Neural cell (in vitro differentiated cells): ENCODE results near the gene SMARCB1. TPM values are rescaled to one million over a fixed set of nuclear protein-coding genes. Genes with fewer than 3 reads are reported as not detected.

ENCODE experiments used
- H2AFZ ChIP-seq: fragments of 200-600, 300-800 bp; sonication (generic), shearing (Covaris generic); 2 replicates; pipeline ENCODE4 v1.6.0; 2014; ENCODE audit warnings: low read depth, mild to moderate bottlenecking, antibody characterized with exemption, low read length, moderate library complexity
- H3F3A ChIP-seq: fragments of 200-600 bp; shearing (Covaris generic); 2 replicates; pipeline ENCODE4 v1.6.1; 2016; ENCODE audit warnings: mild to moderate bottlenecking, moderate library complexity, mixed read lengths, antibody characterized with exemption, low read length; ENCODE audit not compliant: insufficient read depth, poor library complexity, severe bottlenecking
- H3K27ac ChIP-seq: fragments of 200-600, 300-800 bp; sonication (generic), shearing (Covaris generic); 2 replicates; pipeline ENCODE4 v1.5.1; 2014; ENCODE audit warnings: mild to moderate bottlenecking, low read length, moderate library complexity
- H3K27me3 ChIP-seq: fragments of 300-800, 200-600 bp; sonication (generic), shearing (Covaris generic); 2 replicates; pipeline ENCODE4 v1.6.0; 2014; ENCODE audit warnings: mild to moderate bottlenecking, low read depth, low read length, moderate library complexity; ENCODE audit not compliant: insufficient read depth
- H3K36me3 ChIP-seq: fragments of 300-800, 200-600 bp; sonication (generic), shearing (Covaris generic); 2 replicates; pipeline ENCODE4 v1.5.1; 2014; ENCODE audit warnings: mild to moderate bottlenecking, antibody characterized with exemption, low read length, moderate library complexity; ENCODE audit not compliant: insufficient read depth
- H3K4me2 ChIP-seq: fragments of 300-800, 200-600 bp; sonication (generic), shearing (Covaris generic); 2 replicates; pipeline ENCODE4 v1.6.0; 2014; ENCODE audit warnings: mild to moderate bottlenecking, low read length
- H3K4me3 ChIP-seq: fragments of 300-800, 200-600 bp; sonication (generic), shearing (Covaris generic); 2 replicates; pipeline ENCODE4 v1.5.1; 2014; ENCODE audit warnings: mild to moderate bottlenecking, low read length, moderate library complexity
- H3K79me2 ChIP-seq: fragments of 200-600 bp; shearing (Covaris generic); replicated peaks from 2 replicates; pipeline ENCODE4 v1.6.0; 2014; ENCODE audit warnings: mild to moderate bottlenecking, low read length, moderate library complexity; ENCODE audit not compliant: insufficient read depth
- H3K9ac ChIP-seq: fragments of 300-800, 200-600 bp; sonication (generic), shearing (Covaris generic); 2 replicates; pipeline ENCODE4 v1.6.1; 2016; ENCODE audit warnings: mild to moderate bottlenecking, low read length, mixed read lengths
- H3K9me2 ChIP-seq: fragments of 200-600 bp; shearing (Covaris generic); 2 replicates; pipeline ENCODE4 v1.6.1; 2016; ENCODE audit warnings: mild to moderate bottlenecking, low read length, mixed read lengths; ENCODE audit not compliant: insufficient read depth
- H3K9me3 ChIP-seq: fragments of 200-600, 300-800 bp; sonication (generic), shearing (Covaris generic); 2 replicates; pipeline ENCODE4 v1.6.1; 2016; ENCODE audit warnings: mild to moderate bottlenecking, mixed run types, low read length, moderate library complexity, mixed read lengths
- H4K20me1 ChIP-seq: fragments of 200-600 bp; shearing (Covaris generic); 2 replicates; pipeline ENCODE4 v1.6.1; 2016; ENCODE audit warnings: mild to moderate bottlenecking, mixed run types; ENCODE audit not compliant: insufficient read depth
- CTCF ChIP-seq: fragments of 450-650 bp; IDR thresholded peaks from 2 replicates; pipeline ENCODE4 v1.5.1; 2014; ENCODE audit warnings: antibody characterized with exemption, mild to moderate bottlenecking, moderate library complexity; ENCODE audit not compliant: poor library complexity, severe bottlenecking
- EP300 ChIP-seq: fragments of 450-650 bp; conservative IDR thresholded peaks from 2 replicates; pipeline ENCODE4 v1.6.1; 2014; ENCODE audit warnings: antibody characterized with exemption, mild to moderate bottlenecking, moderate library complexity; ENCODE audit not compliant: poor library complexity, severe bottlenecking
- EZH2 ChIP-seq: fragments of 200-600, 300-800 bp; shearing (Covaris generic), sonication (generic); IDR thresholded peaks from 2 replicates; pipeline ENCODE4 v1.6.1; 2014; ENCODE audit warnings: antibody characterized with exemption, low read length, borderline replicate concordance, mild to moderate bottlenecking; ENCODE audit not compliant: insufficient read depth, poor library complexity, severe bottlenecking
- MXI1 ChIP-seq: fragments of 450-650 bp; conservative IDR thresholded peaks from 2 replicates; pipeline ENCODE4 v1.6.1; 2014; ENCODE audit warnings: antibody characterized with exemption, mild to moderate bottlenecking; ENCODE audit not compliant: poor library complexity, severe bottlenecking
- POLR2AphosphoS5 ChIP-seq: IDR thresholded peaks from 2 replicates; pipeline ENCODE4 v1.6.1; 2012
- RAD21 ChIP-seq: fragments of 450-650 bp; conservative IDR thresholded peaks from 2 replicates; pipeline ENCODE4 v1.6.1; 2014; ENCODE audit warnings: antibody characterized with exemption, mild to moderate bottlenecking, moderate library complexity
- REST ChIP-seq: IDR thresholded peaks from 2 replicates; pipeline ENCODE4 v1.6.1; 2012; ENCODE audit warnings: borderline replicate concordance
- SMC3 ChIP-seq: fragments of 450-650 bp; conservative IDR thresholded peaks from 2 replicates; pipeline ENCODE4 v1.6.1; 2014; ENCODE audit warnings: antibody characterized with exemption, mild to moderate bottlenecking, moderate library complexity; ENCODE audit not compliant: poor library complexity
- TAF1 ChIP-seq: IDR thresholded peaks from 2 replicates; pipeline ENCODE4 v1.6.1; 2012; ENCODE audit warnings: low read depth
- polyA plus RNA-seq: library from polyadenylated mRNA; depleted of rRNA; stranded (reverse); fragments of >200 nt; gene quantifications from 2 replicates; pipeline ENCODE4 v1.2.3, GENCODE V29; 2014

The SMARCB1 gene
- polyA plus RNA-seq, 1 donor from 2014 or later, result 97.5 TPM

- Histone ChIP-seq H3K36me3 (no peaks in the 10 kb centered on the region), H3K79me2 (no peaks in the 10 kb centered on the region), H3K9ac (no peak overlapping the region), H3K27me3 (no peaks in the 10 kb centered on the region), H3K27ac (no peak overlapping the region), H3K9me2 (no peaks in the 10 kb centered on the region), H4K20me1 (no peaks in the 10 kb centered on the region), H3K9me3 (no peaks in the 10 kb centered on the region), H3F3A (no peaks in the 10 kb centered on the region), H3K4me2 (no peak overlapping the region), H3K4me3 (no peak overlapping the region), H2AFZ (no peak overlapping the region)
- TF ChIP-seq EP300, result no peak
- TF ChIP-seq POLR2AphosphoS5, result no peak
These were observed 42.8 kb upstream of the SMARCB1 start for GRCh38 chr22:23744001-23744400.

- no peaks in the 10 kb centered on the region for H3F3A ChIP-seq
- H3K27ac ChIP-seq, result no peak overlapping the region
- H3K79me2 ChIP-seq, result no peaks in the 10 kb centered on the region
- no peak overlapping the region for H2AFZ ChIP-seq
- H3K27me3 ChIP-seq, result no peaks in the 10 kb centered on the region
- H3K9ac ChIP-seq, result no peak overlapping the region
- no peaks in the 10 kb centered on the region for H3K9me3 ChIP-seq
- no peak overlapping the region for H3K4me2 ChIP-seq
- H3K36me3 ChIP-seq, result no peaks in the 10 kb centered on the region
- no peak overlapping the region for H3K4me3 ChIP-seq
- no peaks in the 10 kb centered on the region for H4K20me1 ChIP-seq
- TF ChIP-seq SMC3, result no peak
- no peak for TF ChIP-seq TAF1
- TF ChIP-seq REST, result no peak
- no peak for TF ChIP-seq CTCF
- no peak for TF ChIP-seq POLR2AphosphoS5
- TF ChIP-seq EZH2, result no peak
- no peak for TF ChIP-seq RAD21
- TF ChIP-seq MXI1, result no peak
- no peak for TF ChIP-seq EP300
- no peaks in the 10 kb centered on the region for H3K9me2 ChIP-seq
These were observed 42.3 kb upstream of the SMARCB1 start for GRCh38 chr22:23744485-23744884.

- Histone ChIP-seq H3K9me2 (no peaks in the 10 kb centered on the region), H2AFZ (no peak overlapping the region), H3K9me3 (no peaks in the 10 kb centered on the region), H3K36me3 (no peaks in the 10 kb centered on the region), H3K4me3 (no peak overlapping the region), H3K9ac (no peak overlapping the region), H4K20me1 (no peaks in the 10 kb centered on the region), H3K27ac (no peak overlapping the region), H3K4me2 (no peak overlapping the region), H3K79me2 (peaks cover 6% of the 10 kb centered on the region), H3K27me3 (no peaks in the 10 kb centered on the region), H3F3A (no peaks in the 10 kb centered on the region)
- no peak for TF ChIP-seq REST
- no peak for TF ChIP-seq POLR2AphosphoS5
- no peak for TF ChIP-seq EP300
- TF ChIP-seq CTCF, result no peak
- TF ChIP-seq TAF1, result no peak
- TF ChIP-seq RAD21, result no peak
- TF ChIP-seq SMC3, result no peak
- TF ChIP-seq EZH2, result no peak
- TF ChIP-seq MXI1, result no peak
These were observed 41.0 kb upstream of the SMARCB1 start for GRCh38 chr22:23745791-23746190.
